ENCODE results near the gene ANAPC16.

- TF ChIP-seq MAZ (IDR thresholded peaks at IDR 0.05; ENCODE audit: borderline replicate concordance, low read depth, low read length) (no peak), CTCF (conservative IDR thresholded peaks at IDR 0.05; ENCODE audit: low read depth, low read length) (no peak), POLR2A (IDR thresholded peaks at IDR 0.05; ENCODE audit: low read depth, low read length) (no peak), MXI1 (IDR thresholded peaks at IDR 0.05; ENCODE audit: borderline replicate concordance, low read depth, low read length) (no peak), USF2 (IDR thresholded peaks at IDR 0.05; ENCODE audit: low read depth, low read length) (no peak), RFX5 (IDR thresholded peaks at IDR 0.05; ENCODE audit: low read depth, low read length) (no peak), MAFK (IDR thresholded peaks at IDR 0.05; ENCODE audit: low read depth, low read length) (no peak), BHLHE40 (IDR thresholded peaks at IDR 0.05; ENCODE audit: low read depth, low read length) (no peak), SMC3 (IDR thresholded peaks at IDR 0.05; ENCODE audit: low read depth, low read length) (no peak), RAD21 (IDR thresholded peaks at IDR 0.05; ENCODE audit: low read length) (no peak), RCOR1 (IDR thresholded peaks at IDR 0.05; ENCODE audit: insufficient replicate concordance, low read length) (no peak)
Observed at GRCh38 chr10:72184156-72184555, 31.7 kb upstream of the ANAPC16 start.
